ENCODE measurements around the gene IFNB1. TPM values are rescaled to one million over a fixed set of nuclear protein-coding genes. Genes with fewer than 3 reads are reported as not detected.

Gene IFNB1
- total and polyA plus RNA-seq, 2 donors (not counting 1 experiment from before 2014, with no cell fraction given) = not detected

GRCh38 chr9:21086538-21086937, 8.8 kb upstream of the IFNB1 start:
- Mint-ChIP-seq H3K4me1 (peaks cover 1% of the 10 kb centered on the region), H3K9me3 (ENCODE audit: insufficient read depth) (no peaks in the 10 kb centered on the region), H3K27me3 (peaks cover 6% of the 10 kb centered on the region), H3K4me3 (no peak overlapping the region), H3K27ac (no peak overlapping the region)
- DNase-seq = no peak
- CTCF ChIA-PET = no interaction called here
- H3K27me3 ChIP-seq (replicated peaks in 1 of 4; ENCODE audit: control extremely low read depth in 1 of 4, control insufficient read depth in 3 of 4, insufficient read depth in 4 of 4, low read length in 3 of 4) = peaks cover 0 to 2% (median 0%) of the 10 kb centered on the region in 4 experiments
- intact Hi-C loops (cut with micrococcal nuclease) = no loop called here
- no peaks in the 10 kb centered on the region for H4K20me1 ChIP-seq (ENCODE audit: control insufficient read depth, insufficient read depth, low read length, poor library complexity, severe bottlenecking)
- no peak overlapping the region for H3K9ac ChIP-seq (ENCODE audit: low read length)
- H3K27ac ChIP-seq (ENCODE audit: low read length in 2 of 2) = no peak overlapping the region
- POLR2A ChIA-PET = no interaction called here
- no CpG with 5 or more reads among the region's 1 CpG for WGBS (ENCODE audit: insufficient coverage)
- no peak for TF ChIP-seq CTCF (IDR thresholded peaks at IDR 0.05)
- no peak for TF ChIP-seq EZH2 (IDR thresholded peaks at IDR 0.05; ENCODE audit: borderline replicate concordance, insufficient read depth, low read depth, low read length, poor library complexity, severe bottlenecking)
- peaks cover 0 to 3% of the 10 kb centered on the region in 2 donors for H3K4me1 ChIP-seq (ENCODE audit: control insufficient read depth in 2 of 2, insufficient read depth in 2 of 2, low read length in 2 of 2)
- ATAC-seq (ENCODE audit: low read depth) = no peak
- no peaks in the 10 kb centered on the region for H3K36me3 ChIP-seq (replicated peaks in 1 of 2; ENCODE audit: control extremely low read depth in 1 of 2, control insufficient read depth in 1 of 2, extremely low read depth in 1 of 2, insufficient read depth in 2 of 2, low read length in 1 of 2)
- H3K79me2 ChIP-seq (ENCODE audit: control insufficient read depth, insufficient read depth, low read length) = no peaks in the 10 kb centered on the region
- H3K4me2 ChIP-seq (replicated peaks; ENCODE audit: low read depth, low read length, poor library complexity, severe bottlenecking) = no peak overlapping the region
- peaks cover 0 to 14% (median 6%) of the 10 kb centered on the region in 3 donors for H3K9me3 ChIP-seq (ENCODE audit: control extremely low read depth in 1 of 3, control insufficient read depth in 2 of 3, insufficient read depth in 1 of 3, low read length in 2 of 3)
- no peak overlapping the region for H3K4me3 ChIP-seq (ENCODE audit: control extremely low read depth in 1 of 5, extremely low read depth in 1 of 5, insufficient read depth in 1 of 5, low read depth in 2 of 5, low read length in 4 of 5)
- no peak overlapping the region for H2AFZ ChIP-seq (ENCODE audit: insufficient read depth, low read depth, low read length, poor library complexity, severe bottlenecking)

- H3K27me3 ChIP-seq (replicated peaks in 1 of 4; ENCODE audit: control extremely low read depth in 1 of 4, control insufficient read depth in 3 of 4, insufficient read depth in 4 of 4, low read length in 3 of 4) = peaks cover 0 to 2% (median 0%) of the 10 kb centered on the region in 4 experiments
- CTCF ChIA-PET = no interaction called here
- H2AFZ ChIP-seq (ENCODE audit: insufficient read depth, low read depth, low read length, poor library complexity, severe bottlenecking) = no peak overlapping the region
- H3K36me3 ChIP-seq (replicated peaks in 1 of 2; ENCODE audit: control extremely low read depth in 1 of 2, control insufficient read depth in 1 of 2, extremely low read depth in 1 of 2, insufficient read depth in 2 of 2, low read length in 1 of 2) = no peaks in the 10 kb centered on the region
- intact Hi-C loops (cut with micrococcal nuclease) = no loop called here
- H3K4me3 ChIP-seq (ENCODE audit: control extremely low read depth in 1 of 5, extremely low read depth in 1 of 5, insufficient read depth in 1 of 5, low read depth in 2 of 5, low read length in 4 of 5) = no peak overlapping the region
- no peaks in the 10 kb centered on the region for H3K79me2 ChIP-seq (ENCODE audit: control insufficient read depth, insufficient read depth, low read length)
- POLR2A ChIA-PET = no interaction called here
- H3K9me3 Mint-ChIP-seq (ENCODE audit: insufficient read depth) = no peaks in the 10 kb centered on the region
- peaks cover 0 to 14% (median 6%) of the 10 kb centered on the region in 3 donors for H3K9me3 ChIP-seq (ENCODE audit: control extremely low read depth in 1 of 3, control insufficient read depth in 2 of 3, insufficient read depth in 1 of 3, low read length in 2 of 3)
- TF ChIP-seq EZH2 (IDR thresholded peaks at IDR 0.05; ENCODE audit: borderline replicate concordance, insufficient read depth, low read depth, low read length, poor library complexity, severe bottlenecking) (no peak), CTCF (IDR thresholded peaks at IDR 0.05) (no peak)
- H3K4me2 ChIP-seq (replicated peaks; ENCODE audit: low read depth, low read length, poor library complexity, severe bottlenecking) = no peak overlapping the region
- H3K27ac Mint-ChIP-seq = no peak overlapping the region
- DNase-seq (no peak), ATAC-seq (ENCODE audit: low read depth) (no peak)
- H3K27me3 Mint-ChIP-seq = peaks cover 10% of the 10 kb centered on the region
- no peak overlapping the region for H3K9ac ChIP-seq (ENCODE audit: low read length)
- H4K20me1 ChIP-seq (ENCODE audit: control insufficient read depth, insufficient read depth, low read length, poor library complexity, severe bottlenecking) = no peaks in the 10 kb centered on the region
- no CpG with 5 or more reads among the region's 1 CpG for WGBS (ENCODE audit: insufficient coverage)
- no peak overlapping the region for H3K4me3 Mint-ChIP-seq
- H3K4me1 Mint-ChIP-seq = peaks cover 1% of the 10 kb centered on the region
- no peak overlapping the region for H3K27ac ChIP-seq (ENCODE audit: low read length in 2 of 2)
- H3K4me1 ChIP-seq (ENCODE audit: control insufficient read depth in 2 of 2, insufficient read depth in 2 of 2, low read length in 2 of 2) = peaks cover 0 to 3% of the 10 kb centered on the region in 2 donors
Observed at GRCh38 chr9:21085005-21085404, 7.3 kb upstream of the IFNB1 start.
